Measurements from ENCODE around the gene FRMPD3.
"Not testable (repeated sequence)": the region's sequence is repeated elsewhere in the genome, so short reads cannot be mapped to it uniquely, and the experiment has no call there.

Gene FRMPD3

GRCh38 chrX:107448998-107449835 lies at the start of gene FRMPD3:
FRMPD3 (plus strand) TSS chrX:107449652; CDS start chrX:107526589, 76,937 bp downstream.
- DNase-seq (ENCODE audit: extremely low read depth in 1 of 2, low read depth in 1 of 2), result no peak

- DNase-seq (ENCODE audit: extremely low read depth in 1 of 2, low read depth in 1 of 2), result no peak
Observed at GRCh38 chrX:107420571-107420970, 28.9 kb upstream of the FRMPD3 start.

GRCh38 chrX:107421337-107421861 lies 28.1 kb upstream of the FRMPD3 start:
- DNase-seq (ENCODE audit: extremely low read depth in 1 of 2, low read depth in 1 of 2), result no peak

- no peak for DNase-seq (ENCODE audit: extremely low read depth in 1 of 2, low read depth in 1 of 2)
Observed at GRCh38 chrX:107429090-107429489, 20.4 kb upstream of the FRMPD3 start.

- DNase-seq (ENCODE audit: extremely low read depth in 1 of 2, low read depth in 1 of 2), result no peak
Observed at GRCh38 chrX:107440187-107440586, 9.3 kb upstream of the FRMPD3 start.

GRCh38 chrX:107440692-107441091 lies 8.8 kb upstream of the FRMPD3 start:
- no peak for DNase-seq (ENCODE audit: extremely low read depth in 1 of 2, low read depth in 1 of 2)

- DNase-seq (ENCODE audit: extremely low read depth in 1 of 2, low read depth in 1 of 2), result no peak
Observed at GRCh38 chrX:107442914-107443527, 6.4 kb upstream of the FRMPD3 start.

- DNase-seq (ENCODE audit: extremely low read depth in 1 of 2, low read depth in 1 of 2), result no peak
Observed at GRCh38 chrX:107445146-107445545, 4.3 kb upstream of the FRMPD3 start.

- DNase-seq (ENCODE audit: extremely low read depth in 1 of 2, low read depth in 1 of 2), result no peak
Observed at GRCh38 chrX:107445631-107446030, 3.8 kb upstream of the FRMPD3 start.

- no peak for DNase-seq (ENCODE audit: extremely low read depth in 1 of 2, low read depth in 1 of 2)
Observed at GRCh38 chrX:107447642-107448041, 1.8 kb upstream of the FRMPD3 start.

- DNase-seq (ENCODE audit: extremely low read depth in 1 of 2, low read depth in 1 of 2), result no peak
Observed at GRCh38 chrX:107448625-107448997, 841 bp upstream of the FRMPD3 start.

GRCh38 chrX:107450823-107451509 lies 1.5 kb downstream of the FRMPD3 start:
- DNase-seq (ENCODE audit: extremely low read depth in 1 of 2, low read depth in 1 of 2), result peak in 1 of 2 donors; percentile 2

GRCh38 chrX:107451731-107452130 lies 2.3 kb downstream of the FRMPD3 start:
- DNase-seq (ENCODE audit: extremely low read depth in 1 of 2, low read depth in 1 of 2), result no peak

- DNase-seq (ENCODE audit: extremely low read depth in 1 of 2, low read depth in 1 of 2), result no peak
Observed at GRCh38 chrX:107452581-107452980, 3.1 kb downstream of the FRMPD3 start.

GRCh38 chrX:107454302-107454701 lies 4.8 kb downstream of the FRMPD3 start:
- peak in 1 of 2 donors; percentile 9 for DNase-seq (ENCODE audit: extremely low read depth in 1 of 2, low read depth in 1 of 2)

- DNase-seq (ENCODE audit: extremely low read depth in 1 of 2, low read depth in 1 of 2), result no peak
Observed at GRCh38 chrX:107457289-107457688, 7.8 kb downstream of the FRMPD3 start.

- no peak for DNase-seq (ENCODE audit: extremely low read depth in 1 of 2, low read depth in 1 of 2)
Observed at GRCh38 chrX:107465932-107466620, 16.6 kb downstream of the FRMPD3 start.

GRCh38 chrX:107467271-107467670 lies 17.8 kb downstream of the FRMPD3 start:
- no peak for DNase-seq (ENCODE audit: extremely low read depth in 1 of 2, low read depth in 1 of 2)

GRCh38 chrX:107470198-107470597 lies 20.7 kb downstream of the FRMPD3 start:
- no peak for DNase-seq (ENCODE audit: extremely low read depth in 1 of 2, low read depth in 1 of 2)

- DNase-seq (ENCODE audit: extremely low read depth in 1 of 2, low read depth in 1 of 2), result no peak
Observed at GRCh38 chrX:107470971-107471370, 21.5 kb downstream of the FRMPD3 start.

GRCh38 chrX:107471420-107471819 lies 22.0 kb downstream of the FRMPD3 start:
- not testable (repeated sequence) for DNase-seq (ENCODE audit: extremely low read depth in 1 of 2, low read depth in 1 of 2)
